Activated naive CD8-positive, alpha-beta T cell treated with anti-CD3 and anti-CD28 coated beads, Interleukin-2, amount 50 U/mL, for 16 hours (primary cell): Measurements from ENCODE around the gene ATG2B.
"Not testable (repeated sequence)": the region's sequence is repeated elsewhere in the genome, so short reads cannot be mapped to it uniquely, and the experiment has no call there.

Experiments used
- DNase-seq: peaks from one replicate; pipeline ENCODE4 v3.0.0-alpha.2; 2020; ENCODE audit warnings: low read depth, low spot score

Gene ATG2B

DNA sequence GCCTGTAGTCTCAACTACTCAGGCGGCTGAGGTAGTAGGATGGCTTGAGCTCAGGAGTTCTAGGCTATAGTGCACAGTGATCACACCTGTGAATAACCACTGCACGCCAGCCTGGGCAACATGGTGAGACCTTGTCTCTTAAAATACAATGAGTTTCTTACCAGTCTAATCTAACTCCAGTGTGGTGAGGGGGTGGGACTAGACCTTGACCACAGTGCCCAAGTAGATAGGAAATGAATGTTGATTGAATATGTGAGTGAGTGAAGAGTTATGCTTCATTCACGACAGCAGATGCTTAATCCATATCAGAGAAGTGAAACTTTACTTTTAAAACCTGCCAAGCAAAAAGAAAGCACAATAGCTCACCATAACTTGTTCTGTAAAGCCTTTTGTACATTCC, 17.6 kb upstream of the ATG2B start:
- no peak for DNase-seq

DNA sequence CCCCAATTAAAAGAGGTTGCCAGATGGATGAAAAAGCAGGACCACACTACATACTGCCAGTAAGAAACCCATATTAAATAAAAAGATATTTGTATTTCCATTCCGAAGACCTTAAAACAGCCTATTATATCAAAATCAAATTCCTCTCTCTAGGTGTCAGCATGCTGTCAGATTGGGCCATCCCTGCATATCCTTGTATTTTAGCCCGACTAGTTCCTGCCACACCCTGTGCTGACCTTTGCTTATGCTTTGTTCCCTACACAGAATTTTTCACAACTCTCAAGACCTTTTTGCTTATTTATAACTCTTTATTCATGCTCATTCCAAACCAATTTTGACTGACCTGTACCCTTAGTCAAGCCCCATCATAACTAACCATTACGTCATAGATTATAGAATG, 13.0 kb upstream of the ATG2B start:
- DNase-seq = no peak

DNA sequence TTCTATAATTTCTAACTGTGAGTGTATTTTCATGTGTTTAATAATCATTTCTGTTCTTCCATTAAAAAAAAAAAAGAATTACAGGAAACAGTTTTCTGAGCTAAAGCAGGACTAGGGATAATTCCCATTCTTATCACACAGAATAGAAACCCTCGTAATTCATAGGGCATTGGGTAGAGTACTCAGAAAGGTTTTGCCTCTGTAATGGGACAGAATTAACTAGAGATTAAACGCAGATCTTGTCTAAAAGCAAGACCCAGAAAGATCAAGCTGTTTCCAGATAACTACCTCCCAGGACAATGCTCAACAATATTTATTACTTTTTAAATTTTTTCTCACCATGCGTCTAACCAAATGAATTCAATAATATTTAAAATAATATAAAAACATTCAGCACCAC, 10.4 kb upstream of the ATG2B start:
- no peak for DNase-seq

DNA sequence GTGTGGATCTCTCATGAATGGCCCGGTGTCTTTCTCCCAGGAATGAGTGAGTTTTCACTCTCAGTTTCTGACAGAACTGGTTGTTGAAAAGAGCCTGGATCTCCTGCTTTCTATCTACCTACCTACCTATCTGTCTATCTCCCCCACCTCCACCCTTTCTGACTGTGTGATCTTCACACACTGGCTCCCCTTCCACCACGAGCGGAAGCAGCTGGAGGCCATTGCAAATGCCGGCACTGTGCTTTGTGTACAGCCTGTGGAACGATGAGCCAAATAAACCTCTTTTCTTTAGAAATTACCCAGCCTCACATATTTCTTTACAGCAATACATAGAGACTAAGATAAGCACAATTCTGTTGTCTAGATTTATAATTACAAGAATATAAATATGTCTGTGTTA, 7.4 kb upstream of the ATG2B start:
- DNase-seq = no peak

DNA sequence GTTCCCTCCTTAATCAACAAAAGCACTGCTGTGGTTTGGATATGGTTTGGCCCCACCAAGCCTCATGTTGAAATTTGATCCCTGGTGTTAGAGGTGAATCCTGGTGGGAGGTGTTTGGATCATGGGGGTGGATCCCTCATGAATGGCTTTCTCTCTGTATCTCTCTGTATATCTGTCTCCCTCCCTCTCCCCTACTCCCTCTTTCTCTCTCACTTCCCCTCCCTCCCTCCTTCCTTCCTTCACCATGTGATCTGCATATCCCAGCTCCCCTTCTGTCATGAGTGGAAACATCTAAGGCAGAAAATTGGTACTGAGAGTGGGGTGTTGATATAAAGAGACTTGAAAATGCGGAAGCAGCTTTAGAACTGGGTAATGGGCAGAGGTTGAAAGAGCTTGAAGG, 5.4 kb upstream of the ATG2B start:
- no peak for DNase-seq

DNA sequence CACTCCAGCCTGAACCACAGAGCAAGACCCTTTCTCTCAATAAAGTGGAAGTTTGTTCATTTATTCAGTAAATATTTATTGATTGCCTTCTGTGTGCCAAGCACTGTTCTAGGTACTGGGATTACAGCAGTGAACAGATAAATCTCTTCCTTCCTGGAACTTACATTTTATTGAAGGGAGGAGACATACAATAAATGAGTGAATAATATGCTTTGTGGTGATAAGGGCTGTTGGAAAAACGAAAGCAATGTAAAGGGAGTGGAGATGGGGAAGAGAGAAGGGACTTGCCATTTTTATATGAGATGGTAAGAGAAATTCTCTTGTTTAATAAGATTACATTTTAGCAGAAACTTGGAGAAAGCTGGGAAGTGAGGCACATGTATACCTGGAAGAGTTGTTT, 1.8 kb upstream of the ATG2B start:
- DNase-seq = no peak

DNA sequence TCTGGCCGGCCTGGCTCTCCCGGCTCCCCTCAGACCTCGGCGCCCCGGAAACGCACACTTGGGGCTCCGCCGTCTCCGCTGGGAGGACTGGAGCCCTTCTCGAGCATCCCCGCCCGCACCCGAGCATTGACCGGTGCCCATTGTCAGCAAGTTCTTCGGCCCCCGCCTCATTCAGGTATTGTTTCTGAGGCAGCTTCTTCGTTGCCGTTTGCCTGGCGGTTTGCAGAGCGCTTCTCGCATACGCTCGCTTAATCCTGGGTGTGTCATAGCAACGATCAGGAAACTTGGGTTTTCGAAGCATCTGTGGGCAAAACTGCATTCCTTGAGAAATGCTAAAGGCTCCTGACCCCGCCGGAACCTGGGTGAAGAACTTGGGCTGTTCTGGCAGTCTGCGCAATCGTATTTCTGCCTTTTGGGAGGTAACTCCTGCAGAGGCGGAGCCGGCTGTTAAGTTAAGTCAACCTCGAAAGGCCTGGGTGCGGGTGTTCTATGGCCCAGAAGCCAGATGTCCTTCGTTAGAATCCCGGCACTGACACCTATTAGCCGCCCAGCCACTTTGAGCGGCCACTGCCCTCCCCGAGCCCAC, 703 bp upstream of the ATG2B start:
- no peak for DNase-seq

DNA sequence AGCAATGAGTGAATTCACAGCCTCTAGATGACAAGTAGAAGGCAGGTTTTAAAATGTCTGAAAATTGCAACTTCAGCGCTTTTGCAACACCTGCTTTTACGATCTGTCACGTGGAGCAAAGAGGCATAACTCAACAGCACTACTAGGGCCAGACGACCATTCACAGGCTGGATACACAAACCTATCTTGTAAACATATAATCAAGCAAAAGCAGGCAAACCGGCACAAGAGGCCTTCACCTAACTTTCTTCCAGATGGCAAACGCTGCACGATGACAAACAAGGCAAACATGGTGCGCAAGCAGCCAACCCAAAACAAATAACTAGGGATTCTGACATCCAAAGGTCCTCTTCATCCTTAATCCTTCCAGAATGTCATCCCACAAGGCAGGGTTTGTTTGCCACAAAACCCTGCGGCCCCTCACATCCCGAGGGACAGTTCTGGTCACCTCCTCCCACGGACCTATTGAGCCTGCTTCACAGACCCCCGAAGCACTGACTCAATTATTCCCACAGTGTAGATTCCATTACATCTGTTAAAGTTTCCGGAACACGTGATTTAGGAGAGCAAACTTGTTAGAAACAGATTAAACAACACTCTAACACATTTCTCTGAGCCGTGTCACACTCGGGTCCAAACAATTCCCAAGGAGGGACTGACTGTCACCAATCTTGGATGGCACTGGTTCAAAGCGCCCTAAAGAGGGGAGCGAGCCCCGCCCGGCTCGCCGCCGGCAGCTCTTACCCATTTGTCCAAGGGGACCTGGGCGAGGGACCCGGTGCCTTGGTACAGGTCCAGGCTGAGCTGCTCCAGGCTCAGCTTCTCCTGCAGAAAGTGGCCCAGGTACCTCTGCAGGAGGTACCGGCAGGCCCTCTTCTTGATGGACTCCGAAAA, 823 bp downstream of the ATG2B start:
- DNase-seq = peak; percentile 5

DNA sequence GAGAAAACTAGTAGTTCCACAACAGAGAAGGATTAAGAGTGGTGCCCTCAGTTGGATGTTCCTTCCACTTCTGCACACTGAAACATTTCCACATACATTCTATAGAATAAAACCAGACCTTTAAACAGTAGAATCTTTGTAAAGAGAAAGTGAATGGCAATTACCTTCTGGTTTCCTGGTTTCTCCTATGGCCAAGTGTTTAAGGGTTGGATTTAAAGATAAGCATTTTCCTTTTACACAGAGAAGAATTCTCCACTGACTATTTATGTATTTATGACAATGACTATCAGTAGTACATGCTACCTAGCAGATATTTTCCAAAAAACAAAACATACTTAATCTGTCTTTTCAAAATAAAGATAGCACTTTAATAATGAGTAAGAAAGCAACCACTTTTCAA, 3.2 kb downstream of the ATG2B start:
- DNase-seq = no peak

DNA sequence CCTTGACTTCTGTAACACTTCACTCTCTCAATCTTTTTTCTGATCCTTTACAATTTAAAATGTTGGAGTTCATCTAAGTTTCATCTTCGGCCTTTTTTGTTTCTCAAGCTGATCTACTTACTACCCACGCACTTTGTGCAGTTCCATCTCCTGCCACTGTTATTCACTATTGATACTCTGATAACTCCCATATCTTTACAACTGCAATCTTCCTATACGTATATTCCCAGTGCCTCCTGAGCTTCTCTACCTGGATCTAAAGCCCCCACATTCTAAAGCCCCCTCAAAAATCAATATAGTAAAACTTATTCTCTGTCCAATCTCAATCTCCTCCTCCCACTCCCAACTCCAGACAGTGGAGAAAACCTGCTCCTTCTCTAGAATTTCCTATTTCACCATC, 5.9 kb downstream of the ATG2B start:
- DNase-seq = no peak

DNA sequence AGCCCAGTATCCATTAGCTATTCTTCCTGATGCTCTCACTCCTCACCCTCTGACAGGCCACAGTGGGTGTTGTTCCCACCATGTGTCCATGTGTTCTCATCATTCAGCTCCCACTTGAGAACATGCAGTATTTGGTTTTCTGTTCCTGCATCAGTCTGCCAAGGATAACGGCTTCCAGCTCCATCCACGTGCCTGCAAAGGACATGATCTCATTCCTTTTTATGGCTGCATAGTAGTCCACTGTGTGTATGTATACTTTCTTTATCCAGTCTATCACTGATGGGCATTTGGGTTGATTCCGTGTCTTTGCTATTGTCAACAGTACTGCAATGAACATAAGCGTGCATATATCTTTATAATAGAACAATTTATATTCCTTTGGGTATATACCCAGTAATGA, 8.9 kb downstream of the ATG2B start:
- no peak for DNase-seq

DNA sequence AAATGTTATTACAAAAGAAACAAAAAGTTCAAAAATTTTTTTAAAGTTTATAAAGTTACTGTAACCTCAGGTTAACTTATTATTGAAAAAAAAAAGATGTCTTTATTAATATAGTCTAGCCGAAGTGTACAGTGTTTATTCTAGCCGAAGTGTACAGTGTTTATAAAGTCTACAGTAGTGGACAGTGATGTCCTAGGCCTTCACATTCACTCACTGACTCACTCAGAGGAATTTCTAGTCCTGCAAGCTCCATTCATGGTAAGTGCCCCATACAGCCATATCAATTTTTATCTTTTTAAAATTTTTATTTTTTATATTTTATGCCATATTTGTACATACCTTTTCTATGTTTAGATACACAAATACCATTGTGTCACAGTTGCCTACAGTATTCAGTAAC, 10.4 kb downstream of the ATG2B start:
- DNase-seq = no peak

DNA sequence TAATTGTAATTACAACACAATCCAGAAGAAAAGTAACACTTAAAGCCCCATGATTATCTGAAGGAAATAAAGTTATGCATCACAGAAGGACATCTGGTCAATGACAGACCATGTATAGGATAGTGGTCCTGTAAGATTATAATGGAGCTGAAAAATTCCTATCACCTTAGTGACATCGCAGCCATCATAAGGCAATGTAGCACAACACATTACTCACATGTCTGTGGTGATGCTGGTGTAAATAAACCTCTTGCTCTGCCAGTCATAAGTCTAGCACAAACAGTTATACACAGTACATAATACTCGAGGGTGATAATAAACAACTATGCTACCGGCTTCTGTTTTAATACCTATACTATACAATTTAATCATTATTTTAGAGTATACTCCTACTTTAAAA, 11.2 kb downstream of the ATG2B start:
- DNase-seq = no peak

DNA sequence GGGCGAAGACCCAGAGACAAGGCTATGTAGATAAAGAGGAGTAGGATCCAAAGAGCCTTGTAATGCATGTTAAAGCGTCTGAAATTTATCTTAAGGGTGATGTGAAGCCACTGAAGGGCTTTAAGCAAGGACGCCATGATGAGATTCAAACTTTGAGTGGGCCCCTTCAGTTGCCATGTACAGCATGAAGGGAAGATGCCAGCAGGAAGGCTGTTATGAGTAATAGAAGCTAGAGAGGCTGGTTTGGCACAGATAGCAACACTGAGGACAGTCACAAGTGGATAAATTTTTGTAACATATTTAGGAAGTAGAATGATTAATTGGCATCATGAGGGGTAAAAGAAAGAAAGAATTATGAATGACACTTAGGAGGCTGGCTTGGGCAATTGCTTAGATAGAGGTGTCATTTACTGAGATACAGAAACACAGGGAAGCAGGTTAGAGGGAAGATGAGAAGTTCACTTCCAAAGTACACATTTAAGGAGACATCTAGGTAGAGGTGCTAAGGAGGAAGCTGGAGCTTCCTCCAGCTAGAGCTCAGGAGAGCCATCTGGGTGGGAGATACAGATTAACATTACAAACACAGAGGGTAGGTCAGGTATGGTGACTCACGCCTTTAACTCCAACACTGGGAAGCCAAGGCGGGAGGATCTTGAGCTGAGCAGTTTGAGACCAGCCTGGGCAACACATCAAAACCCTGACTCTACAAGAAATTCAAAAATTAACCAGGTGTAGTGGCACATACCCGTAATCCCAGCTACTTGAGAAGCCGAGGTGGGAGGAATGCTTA, 13.7 kb downstream of the ATG2B start:
- no peak for DNase-seq

DNA sequence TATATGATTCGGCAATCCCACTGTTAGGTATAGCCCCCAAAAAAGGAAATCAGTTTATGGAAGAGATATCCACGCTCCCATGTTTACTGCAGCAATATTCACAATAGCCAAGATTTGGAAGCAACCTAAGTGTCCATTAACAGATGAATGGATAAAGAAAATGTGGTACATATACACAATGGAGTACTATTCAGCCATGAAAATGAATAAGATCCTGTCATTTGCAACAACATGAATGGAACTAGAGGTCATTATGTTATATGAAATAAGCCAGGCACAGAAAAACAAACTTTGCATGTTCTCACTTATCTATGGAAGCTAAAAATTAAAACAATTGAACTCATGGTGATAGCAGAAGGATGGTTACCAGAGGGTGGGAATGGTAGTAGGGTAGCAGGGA, 15.2 kb downstream of the ATG2B start:
- DNase-seq = not testable (repeated sequence)

DNA sequence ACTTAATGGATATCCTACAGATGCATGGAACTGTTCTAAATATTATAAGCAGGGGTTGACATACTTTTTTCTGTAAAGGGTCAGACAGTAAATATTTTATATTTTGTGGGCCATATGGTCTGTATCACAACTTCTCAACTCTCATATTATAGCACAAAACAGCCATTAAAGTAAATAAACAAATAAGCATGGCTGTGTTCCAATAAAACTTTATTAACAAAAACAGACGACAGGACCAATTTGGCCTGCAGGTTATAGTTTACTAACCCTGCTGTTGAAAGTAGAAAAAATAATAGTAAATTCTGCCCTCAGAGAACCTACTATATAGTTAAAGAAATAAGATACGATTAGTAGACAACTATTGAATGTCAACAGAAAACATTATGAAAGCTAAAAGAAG, 17.5 kb downstream of the ATG2B start:
- DNase-seq = no peak

DNA sequence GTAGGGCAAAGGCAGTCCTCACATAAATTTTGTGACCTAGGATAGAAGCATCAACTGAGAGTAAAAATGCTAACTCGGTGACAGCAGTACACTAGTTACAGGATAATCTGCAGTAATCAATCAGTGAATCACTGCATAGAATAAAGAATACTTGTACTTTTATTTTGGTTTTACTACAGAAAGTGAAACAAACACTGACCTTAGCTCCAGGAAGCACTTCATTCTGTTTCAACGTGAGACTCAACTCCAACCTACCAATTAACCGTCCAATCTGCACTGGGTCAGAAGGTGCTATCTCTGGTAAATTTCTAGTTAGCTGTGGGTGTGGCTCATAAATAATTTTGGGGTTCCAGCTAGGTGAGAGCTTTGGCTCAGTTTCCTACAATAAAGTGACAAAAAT, 21.8 kb downstream of the ATG2B start:
- no peak for DNase-seq

DNA sequence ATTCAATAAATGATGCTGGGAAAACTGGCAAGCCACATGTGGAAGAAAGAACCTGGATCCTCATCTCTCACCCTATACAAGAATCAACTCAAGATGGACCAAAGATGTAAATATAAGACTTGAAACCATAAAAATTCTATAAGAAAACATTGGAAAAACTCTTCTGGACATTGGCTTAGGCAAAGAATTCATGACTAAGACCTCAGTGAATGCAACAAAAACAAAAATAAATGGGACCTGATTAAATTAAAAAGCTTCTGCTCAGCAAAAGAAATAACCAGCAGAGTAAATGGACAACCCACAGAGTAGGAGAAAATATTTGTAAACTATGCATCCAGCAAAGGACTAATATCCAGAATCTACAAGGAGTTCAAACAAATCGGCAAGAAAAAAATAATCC, 24.6 kb downstream of the ATG2B start:
- DNase-seq = no peak

DNA sequence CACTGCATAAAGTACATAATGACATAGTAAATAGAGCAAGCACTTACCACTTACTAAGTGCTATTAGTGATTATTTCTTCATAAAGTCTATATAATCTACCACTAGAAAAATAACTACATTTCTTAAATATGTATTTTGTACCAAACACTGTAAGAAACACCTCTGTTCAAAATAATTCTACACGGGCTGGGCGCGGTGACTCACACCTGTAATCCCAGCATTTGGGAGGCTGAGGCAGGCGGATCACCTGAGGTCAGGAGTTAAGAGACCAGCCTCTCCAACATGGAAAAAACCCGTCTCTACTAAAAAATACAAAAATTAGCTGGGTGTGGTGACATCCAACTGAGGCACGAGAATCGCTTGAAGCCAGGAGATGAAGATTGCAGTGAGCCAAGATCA, 38.9 kb downstream of the ATG2B start:
- no peak for DNase-seq

DNA sequence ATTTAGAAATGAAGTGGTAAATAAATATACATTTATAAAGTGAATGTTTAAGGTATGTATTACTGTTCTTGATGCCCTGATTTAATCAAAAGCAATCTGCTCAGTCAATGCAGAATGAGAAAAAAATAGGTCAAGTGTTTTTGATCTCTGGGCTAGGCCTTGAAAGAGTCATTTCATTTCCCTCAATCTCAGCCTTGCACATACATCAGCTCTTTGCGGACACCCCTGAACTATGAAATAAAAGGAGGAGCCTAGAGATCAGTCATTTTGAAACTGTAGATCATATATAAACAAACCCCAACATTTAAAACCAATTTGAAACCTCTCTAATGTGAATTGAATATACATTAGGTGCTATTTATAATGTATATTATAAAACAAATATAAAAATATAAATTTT, 42.5 kb downstream of the ATG2B start:
- no peak for DNase-seq

DNA sequence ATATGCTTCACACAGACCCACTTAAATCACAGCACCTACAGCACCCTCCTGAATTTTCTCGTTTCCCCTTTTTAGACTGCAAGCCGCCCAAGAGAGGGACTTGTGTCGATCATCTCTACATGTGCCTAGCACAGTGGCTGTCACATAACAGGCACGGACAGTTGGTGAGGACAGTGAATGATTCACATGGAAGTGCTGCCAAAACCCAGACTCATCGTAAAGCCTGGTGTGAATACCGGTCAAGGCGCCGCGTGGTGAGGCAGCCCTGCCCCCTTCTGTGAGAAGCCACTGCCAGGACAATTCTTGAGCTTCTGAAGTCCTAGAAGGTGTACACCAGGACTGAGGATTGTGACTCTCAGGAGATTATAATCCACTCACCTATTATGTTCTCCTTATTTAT, 44.3 kb downstream of the ATG2B start:
- DNase-seq = no peak

DNA sequence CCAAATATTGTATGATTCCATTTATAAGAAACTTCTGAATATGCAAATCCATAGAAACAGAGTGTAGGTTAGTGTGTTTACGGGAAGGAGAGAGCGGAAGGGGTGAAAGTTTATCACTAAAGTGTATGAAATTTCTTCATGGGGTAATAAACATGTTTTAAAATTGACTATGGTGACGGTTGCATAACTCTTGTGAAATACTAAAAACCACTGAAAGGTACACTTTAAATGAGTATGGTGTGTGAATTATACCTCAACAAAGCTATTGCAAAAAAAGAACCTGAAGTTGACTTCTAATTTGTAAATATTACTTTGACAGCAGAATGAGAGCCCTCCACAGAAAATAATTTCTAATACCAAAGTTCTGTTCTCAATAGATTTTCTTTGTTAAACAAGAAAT, 47.1 kb downstream of the ATG2B start:
- DNase-seq = no peak

DNA sequence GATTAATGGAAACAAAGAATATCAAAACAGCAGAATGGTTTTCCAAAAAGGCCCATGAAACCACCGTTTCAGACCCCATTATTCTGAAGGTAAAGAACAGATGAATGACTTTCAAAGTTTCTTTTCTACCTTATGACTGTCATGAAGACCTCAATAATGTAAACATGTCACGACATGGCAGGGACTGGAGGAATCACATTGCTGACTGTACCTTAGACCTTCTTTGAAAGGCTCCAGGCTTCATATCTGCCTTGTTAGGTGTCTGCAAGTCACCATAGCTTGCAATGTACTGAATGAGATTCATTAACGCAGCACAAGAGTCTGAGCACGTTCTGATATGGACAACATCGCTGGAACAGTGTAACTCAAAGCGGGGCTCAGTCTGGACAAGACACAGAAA, 52.2 kb downstream of the ATG2B start:
- DNase-seq = no peak
